ENCODE measurements around the gene RAB31. TPM values are rescaled to one million over a fixed set of nuclear protein-coding genes. Genes with fewer than 3 reads are reported as not detected.

RAB31 gene
- polyA plus RNA-seq, 2 of the 4 experiments (the other 2 are of a cell fraction), result 16.9 to 46.3 TPM

DNA sequence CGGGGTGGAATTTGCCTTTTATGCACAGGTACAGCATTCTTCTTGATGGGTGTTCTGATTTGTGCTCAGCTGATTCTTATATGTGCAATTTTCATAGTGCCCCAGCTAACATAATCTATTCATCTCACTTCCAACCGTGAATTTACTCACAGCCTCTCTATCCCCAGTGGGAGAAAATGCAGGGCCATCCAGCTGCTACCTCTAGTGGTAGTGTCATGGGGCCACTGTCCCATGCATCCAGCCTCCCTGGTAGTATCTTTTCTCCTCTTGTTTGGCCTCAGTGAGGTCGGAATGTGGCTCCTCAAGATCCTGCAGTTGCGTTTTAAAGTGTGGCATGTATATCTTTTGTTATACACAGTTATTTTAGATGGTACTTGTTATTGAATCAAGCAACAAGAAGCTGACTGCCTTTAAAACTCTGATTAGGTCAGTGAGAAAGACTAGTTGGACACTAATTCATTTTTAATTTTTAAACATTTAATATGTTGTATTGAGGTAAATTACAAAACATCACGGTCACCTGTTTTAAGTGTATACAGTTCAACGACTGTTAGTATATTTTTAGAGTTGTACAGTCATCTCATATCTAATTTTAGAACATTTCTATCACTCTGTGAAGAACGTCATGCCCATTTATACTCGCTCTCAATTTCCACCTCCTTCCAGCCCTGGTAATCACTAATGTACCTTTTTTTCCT, 109.8 kb downstream of the RAB31 start:
- Histone ChIP-seq H3K4me1 (peaks cover 16% of the 10 kb centered on the region), H3K4me2 (no peak overlapping the region), H3K4me3 (no peak overlapping the region), H3K27ac (0 out of 6 replicates have a peak overlapping the region, but pooled peaks of 1 of the 2 experiments have one; percentile 12), H3K9me3 (0 out of 3 replicates have a peak, but pooled peaks cover 10% of the 10 kb centered on the region)
- DNase-seq (ENCODE audit: low read depth in 1 of 2, low spot score in 1 of 2) (no peak), ATAC-seq (no peak), FAIRE-seq (no peak)
- ChIA-PET CTCF (no interaction called here), POLR2A (no interaction called here)
- TF ChIP-seq RFX5 (IDR thresholded peaks at IDR 0.05) (no peak), CBX8 (IDR thresholded peaks at IDR 0.05) (no peak), EP300 (IDR thresholded peaks at IDR 0.05) (no peak), RARB (CRISPR knock-in tag; IDR thresholded peaks at IDR 0.05) (no peak), ZC3H11A (IDR thresholded peaks at IDR 0.05) (no peak), NFE2L2 (conservative IDR thresholded peaks at IDR 0.05; ENCODE audit: low read length) (no peak), FOSL2 (IDR thresholded peaks at IDR 0.05) (no peak), FOSL2 (CRISPR knock-in tag; IDR thresholded peaks at IDR 0.05) (no peak), NR3C1 (IDR thresholded peaks at IDR 0.05) (no peak), ESRRA (IDR thresholded peaks at IDR 0.05; ENCODE audit: borderline replicate concordance, low read length) (no peak), TP53 (CRISPR knock-in tag; IDR thresholded peaks at IDR 0.05) (no peak), POLR2A (IDR thresholded peaks at IDR 0.05; ENCODE audit: low read length) (no peak), NPAS2 (CRISPR knock-in tag; IDR thresholded peaks at IDR 0.05; ENCODE audit: borderline replicate concordance) (no peak)
- TF ChIP-seq, protein P1, sequence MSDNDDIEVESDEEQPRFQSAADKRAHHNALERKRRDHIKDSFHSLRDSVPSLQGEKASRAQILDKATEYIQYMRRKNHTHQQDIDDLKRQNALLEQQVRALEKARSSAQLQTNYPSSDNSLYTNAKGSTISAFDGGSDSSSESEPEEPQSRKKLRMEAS (IDR thresholded peaks at IDR 0.05), result no peak
- TF ChIP-seq, protein P2, sequence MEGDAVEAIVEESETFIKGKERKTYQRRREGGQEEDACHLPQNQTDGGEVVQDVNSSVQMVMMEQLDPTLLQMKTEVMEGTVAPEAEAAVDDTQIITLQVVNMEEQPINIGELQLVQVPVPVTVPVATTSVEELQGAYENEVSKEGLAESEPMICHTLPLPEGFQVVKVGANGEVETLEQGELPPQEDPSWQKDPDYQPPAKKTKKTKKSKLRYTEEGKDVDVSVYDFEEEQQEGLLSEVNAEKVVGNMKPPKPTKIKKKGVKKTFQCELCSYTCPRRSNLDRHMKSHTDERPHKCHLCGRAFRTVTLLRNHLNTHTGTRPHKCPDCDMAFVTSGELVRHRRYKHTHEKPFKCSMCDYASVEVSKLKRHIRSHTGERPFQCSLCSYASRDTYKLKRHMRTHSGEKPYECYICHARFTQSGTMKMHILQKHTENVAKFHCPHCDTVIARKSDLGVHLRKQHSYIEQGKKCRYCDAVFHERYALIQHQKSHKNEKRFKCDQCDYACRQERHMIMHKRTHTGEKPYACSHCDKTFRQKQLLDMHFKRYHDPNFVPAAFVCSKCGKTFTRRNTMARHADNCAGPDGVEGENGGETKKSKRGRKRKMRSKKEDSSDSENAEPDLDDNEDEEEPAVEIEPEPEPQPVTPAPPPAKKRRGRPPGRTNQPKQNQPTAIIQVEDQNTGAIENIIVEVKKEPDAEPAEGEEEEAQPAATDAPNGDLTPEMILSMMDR (IDR thresholded peaks at IDR 0.05), result no peak
- TF ChIP-seq, protein P3, sequence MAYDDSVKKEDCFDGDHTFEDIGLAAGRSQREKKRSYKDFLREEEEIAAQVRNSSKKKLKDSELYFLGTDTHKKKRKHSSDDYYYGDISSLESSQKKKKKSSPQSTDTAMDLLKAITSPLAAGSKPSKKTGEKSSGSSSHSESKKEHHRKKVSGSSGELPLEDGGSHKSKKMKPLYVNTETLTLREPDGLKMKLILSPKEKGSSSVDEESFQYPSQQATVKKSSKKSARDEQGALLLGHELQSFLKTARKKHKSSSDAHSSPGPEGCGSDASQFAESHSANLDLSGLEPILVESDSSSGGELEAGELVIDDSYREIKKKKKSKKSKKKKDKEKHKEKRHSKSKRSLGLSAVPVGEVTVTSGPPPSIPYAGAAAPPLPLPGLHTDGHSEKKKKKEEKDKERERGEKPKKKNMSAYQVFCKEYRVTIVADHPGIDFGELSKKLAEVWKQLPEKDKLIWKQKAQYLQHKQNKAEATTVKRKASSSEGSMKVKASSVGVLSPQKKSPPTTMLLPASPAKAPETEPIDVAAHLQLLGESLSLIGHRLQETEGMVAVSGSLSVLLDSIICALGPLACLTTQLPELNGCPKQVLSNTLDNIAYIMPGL (CRISPR knock-in tag; IDR thresholded peaks at IDR 0.05; ENCODE audit: borderline replicate concordance), result no peak
- TF ChIP-seq, protein P4, sequence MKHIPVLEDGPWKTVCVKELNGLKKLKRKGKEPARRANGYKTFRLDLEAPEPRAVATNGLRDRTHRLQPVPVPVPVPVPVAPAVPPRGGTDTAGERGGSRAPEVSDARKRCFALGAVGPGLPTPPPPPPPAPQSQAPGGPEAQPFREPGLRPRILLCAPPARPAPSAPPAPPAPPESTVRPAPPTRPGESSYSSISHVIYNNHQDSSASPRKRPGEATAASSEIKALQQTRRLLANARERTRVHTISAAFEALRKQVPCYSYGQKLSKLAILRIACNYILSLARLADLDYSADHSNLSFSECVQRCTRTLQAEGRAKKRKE (CRISPR knock-in tag; IDR thresholded peaks at IDR 0.05; ENCODE audit: low read depth), result no peak
- TF ChIP-seq, protein P5, sequence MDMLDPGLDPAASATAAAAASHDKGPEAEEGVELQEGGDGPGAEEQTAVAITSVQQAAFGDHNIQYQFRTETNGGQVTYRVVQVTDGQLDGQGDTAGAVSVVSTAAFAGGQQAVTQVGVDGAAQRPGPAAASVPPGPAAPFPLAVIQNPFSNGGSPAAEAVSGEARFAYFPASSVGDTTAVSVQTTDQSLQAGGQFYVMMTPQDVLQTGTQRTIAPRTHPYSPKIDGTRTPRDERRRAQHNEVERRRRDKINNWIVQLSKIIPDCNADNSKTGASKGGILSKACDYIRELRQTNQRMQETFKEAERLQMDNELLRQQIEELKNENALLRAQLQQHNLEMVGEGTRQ (IDR thresholded peaks at IDR 0.05), result no peak
- 93% methylated on average over 8 of the region's 8 CpGs for WGBS (ENCODE audit: missing lambda C conversion rate)

DNA sequence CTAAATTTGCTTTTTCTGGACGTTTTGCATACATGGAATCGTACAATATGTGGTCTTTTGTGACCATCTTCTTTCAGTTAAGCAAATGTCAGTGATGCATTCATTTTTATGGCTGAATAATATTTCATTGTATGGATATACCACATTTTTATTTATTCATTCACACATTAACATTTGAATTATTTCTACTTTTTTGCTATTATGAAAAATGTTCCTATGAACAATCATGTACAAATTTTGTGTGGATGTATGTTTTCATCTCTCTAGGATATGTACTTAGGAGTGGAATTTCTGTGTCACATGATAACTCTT, 110.3 kb downstream of the RAB31 start:
- FAIRE-seq (no peak), ATAC-seq (no peak), DNase-seq (ENCODE audit: low read depth in 1 of 2, low spot score in 1 of 2) (no peak)
- no peak overlapping the region for H3K4me2 ChIP-seq
- no peak overlapping the region for H3K4me3 ChIP-seq
- peaks cover 17% of the 10 kb centered on the region for H3K4me1 ChIP-seq
- H3K9me3 ChIP-seq, result 0 out of 3 replicates have a peak, but pooled peaks cover 10% of the 10 kb centered on the region
- POLR2A ChIA-PET, result no interaction called here
- CTCF ChIA-PET, result no interaction called here
- H3K27ac ChIP-seq, result no peak overlapping the region
- WGBS (ENCODE audit: missing lambda C conversion rate), result 68% methylated on average over 2 of the region's 2 CpGs
- TF ChIP-seq, protein P2 (IDR thresholded peaks at IDR 0.05), result no peak

Measured in A549 (cell line).